H9 (cell line): Measurements from ENCODE around the gene CDH4. TPM values are rescaled to one million over a fixed set of nuclear protein-coding genes. Genes with fewer than 3 reads are reported as not detected.
A peak's percentile ranks its signal among the peaks of the same experiment; 100 is the strongest.

Experiments used
- DNase-seq: peaks from one replicate; pipeline ENCODE4 v3.0.0-alpha.2; 2017
- H2AFZ ChIP-seq: one replicate; pipeline ENCODE4 v1.6.1; 2013; ENCODE audit warnings: mild to moderate bottlenecking, low read length, control low read depth, moderate library complexity
- H2AK5ac ChIP-seq: 2 replicates; pipeline ENCODE4 v1.6.1; 2013; ENCODE audit warnings: low read length, control low read depth, mixed read lengths; ENCODE audit not compliant: insufficient read length
- H2BK120ac ChIP-seq: one replicate; pipeline ENCODE4 v1.6.1; 2013; ENCODE audit warnings: low read depth, mild to moderate bottlenecking, low read length, control low read depth, inconsistent platforms; ENCODE audit not compliant: poor library complexity, severe bottlenecking
- H2BK12ac ChIP-seq: 2 replicates; pipeline ENCODE4 v1.6.1; 2013; ENCODE audit warnings: low read length, control low read depth, mixed read lengths, low read depth; ENCODE audit not compliant: insufficient read length
- H2BK15ac ChIP-seq: 2 replicates; pipeline ENCODE4 v1.6.1; 2013; ENCODE audit warnings: low read depth, low read length, control low read depth
- H2BK20ac ChIP-seq: one replicate; pipeline ENCODE4 v1.6.1; 2013; ENCODE audit warnings: low read depth, mild to moderate bottlenecking, low read length, control low read depth, inconsistent platforms; ENCODE audit not compliant: poor library complexity, severe bottlenecking
- H2BK5ac ChIP-seq: 2 replicates; pipeline ENCODE4 v1.6.1; 2013; ENCODE audit warnings: low read length, control low read depth, mixed read lengths; ENCODE audit not compliant: insufficient read length
- H3K14ac ChIP-seq: 2 replicates; pipeline ENCODE4 v1.6.1; 2013; ENCODE audit warnings: low read length, control low read depth; ENCODE audit not compliant: insufficient read depth
- H3K18ac ChIP-seq: 2 replicates; pipeline ENCODE4 v1.6.1; 2013; ENCODE audit warnings: low read depth, mild to moderate bottlenecking, mixed read lengths, low read length, control low read depth; ENCODE audit not compliant: insufficient read length
- H3K23ac ChIP-seq: 2 replicates; pipeline ENCODE4 v1.6.1; 2013; ENCODE audit warnings: low read length, control low read depth, mixed read lengths, low read depth; ENCODE audit not compliant: insufficient read length
- H3K23me2 ChIP-seq: 2 replicates; pipeline ENCODE4 v1.6.1; 2013; ENCODE audit warnings: low read depth, mild to moderate bottlenecking, mixed read lengths, low read length, control low read depth; ENCODE audit not compliant: insufficient read length, poor library complexity, severe bottlenecking
- H3K27ac ChIP-seq: 2 replicates; pipeline ENCODE4 v1.5.1; 2013; ENCODE audit warnings: low read length, control low read depth, mixed read lengths, low read depth; ENCODE audit not compliant: insufficient read length
- H3K27me3 ChIP-seq: 2 replicates; pipeline ENCODE4 v1.6.1; 2013; ENCODE audit warnings: low read length, control low read depth, inconsistent platforms; ENCODE audit not compliant: insufficient read depth
- H3K4ac ChIP-seq: 2 replicates; pipeline ENCODE4 v1.6.1; 2013; ENCODE audit warnings: low read depth, mild to moderate bottlenecking, control low read depth, inconsistent platforms, low read length, moderate library complexity
- H3K4me1 ChIP-seq: 2 replicates; pipeline ENCODE4 v1.6.1; 2013; ENCODE audit warnings: low read length, control low read depth, inconsistent platforms; ENCODE audit not compliant: insufficient read depth
- H3K4me2 ChIP-seq: 2 replicates; pipeline ENCODE4 v1.6.1; 2013; ENCODE audit warnings: low read length, control low read depth, mixed read lengths; ENCODE audit not compliant: insufficient read length, insufficient read depth
- H3K56ac ChIP-seq: 2 replicates; pipeline ENCODE4 v1.6.1; 2013; ENCODE audit warnings: low read depth, mild to moderate bottlenecking, mixed read lengths, low read length, control low read depth; ENCODE audit not compliant: insufficient read length
- H3K79me1 ChIP-seq: 2 replicates; pipeline ENCODE4 v1.6.1; 2013; ENCODE audit warnings: low read depth, mild to moderate bottlenecking, moderate library complexity, low read length, control low read depth, inconsistent platforms; ENCODE audit not compliant: insufficient read depth, poor library complexity, severe bottlenecking
- H3K79me2 ChIP-seq: 2 replicates; pipeline ENCODE4 v1.6.1; 2013; ENCODE audit warnings: low read length, control low read depth, inconsistent platforms; ENCODE audit not compliant: insufficient read depth
- H3K9ac ChIP-seq: 2 replicates; pipeline ENCODE4 v1.6.1; 2013; ENCODE audit warnings: low read length, control low read depth, mixed read lengths; ENCODE audit not compliant: insufficient read length; ENCODE audit errors: extremely low read depth
- H3K9me3 ChIP-seq: one replicate; pipeline ENCODE4 v1.6.1; 2013; ENCODE audit warnings: low read depth, low read length, inconsistent platforms; ENCODE audit not compliant: control insufficient read depth
- H3T11ph ChIP-seq: one replicate; pipeline ENCODE4 v1.6.1; 2013; ENCODE audit warnings: mild to moderate bottlenecking, low read length, control low read depth, inconsistent platforms
- H4K20me1 ChIP-seq: one replicate; pipeline ENCODE4 v1.6.1; 2013; ENCODE audit not compliant: control insufficient read depth, insufficient read length, insufficient read depth
- H4K5ac ChIP-seq: 2 replicates; pipeline ENCODE4 v1.6.1; 2013; ENCODE audit warnings: low read depth, mild to moderate bottlenecking, mixed read lengths, low read length, control low read depth; ENCODE audit not compliant: insufficient read length
- H4K8ac ChIP-seq: replicated peaks from 2 replicates; pipeline ENCODE4 v1.6.1; 2013; ENCODE audit warnings: low read length, control low read depth, mixed read lengths, low read depth; ENCODE audit not compliant: insufficient read length
- H4K91ac ChIP-seq: 2 replicates; pipeline ENCODE4 v1.6.1; 2013; ENCODE audit warnings: low read depth, mild to moderate bottlenecking, moderate library complexity, mixed read lengths, low read length, control low read depth; ENCODE audit not compliant: insufficient read length
- H3K27ac Mint-ChIP-seq, 3 experiments: 2 replicates in 2 of 3; 3 replicates in 1 of 3; pipeline ENCODE4 v1.8.0; 2020 to 2021; ENCODE audit warnings: mixed read lengths in 3 of 3, mild to moderate bottlenecking in 1 of 3, moderate library complexity in 1 of 3
- H3K27me3 Mint-ChIP-seq: 2 replicates; pipeline ENCODE4 v1.8.0; 2021; ENCODE audit warnings: low read depth, mild to moderate bottlenecking, moderate library complexity, mixed read lengths
- H3K36me3 Mint-ChIP-seq, 3 experiments: 2 replicates in 2 of 3; 3 replicates in 1 of 3; pipeline ENCODE4 v1.8.0; 2020 to 2021; ENCODE audit warnings: low read depth in 3 of 3, mixed read lengths in 3 of 3; ENCODE audit not compliant: insufficient read depth in 1 of 3
- H3K4me1 Mint-ChIP-seq, 2 experiments: 2 replicates each; pipeline ENCODE4 v1.8.0; 2020; ENCODE audit warnings: mixed read lengths in 2 of 2
- H3K4me3 Mint-ChIP-seq, 2 experiments: 2 replicates in 1 of 2; 3 replicates in 1 of 2; pipeline ENCODE4 v1.8.0; 2020 to 2021; ENCODE audit warnings: mild to moderate bottlenecking in 2 of 2, mixed read lengths in 2 of 2, moderate library complexity in 1 of 2
- H3K9me3 Mint-ChIP-seq, 2 experiments: 2 replicates in 1 of 2; 3 replicates in 1 of 2; pipeline ENCODE4 v1.8.0; 2020; ENCODE audit warnings: mild to moderate bottlenecking in 2 of 2, mixed read lengths in 2 of 2, moderate library complexity in 1 of 2
- CTCF ChIP-seq: fragments of 200-600 bp; sonication (generic); conservative IDR thresholded peaks from 3 replicates; pipeline ENCODE4 v1.8.0; 2021; ENCODE audit warnings: antibody characterized with exemption, mild to moderate bottlenecking
- WGBS: extraction: QIAGEN DNeasy Blood & Tissue Kit; methylation state at CpG from one replicate; pipeline ENCODE4 v1.1.7; 2013; ENCODE audit warnings: missing lambda C conversion rate, low lambda C conversion rate, mixed read lengths; ENCODE audit not compliant: insufficient read length; ENCODE audit errors: extremely low coverage; 5-methylcytosine and 5-hydroxymethylcytosine counted together
- total RNA-seq: library from RNA; stranded (reverse); gene quantifications from 2 replicates; pipeline ENCODE4 v1.2.1, GENCODE V29; 2021

CDH4 gene
- total RNA-seq, 1 experiment from 2014 or later = 3.0 TPM

- H3K9ac ChIP-seq = no peak overlapping the region
- H3K4me3 Mint-ChIP-seq = no peak overlapping the region
- peaks cover 17 to 20% of the 10 kb centered on the region in 2 experiments for H3K4me1 Mint-ChIP-seq
- H3K56ac ChIP-seq = no peak overlapping the region
- no peak for TF ChIP-seq CTCF
- H3K23ac ChIP-seq = no peak overlapping the region
- no peak overlapping the region for H2BK12ac ChIP-seq
- peaks cover 4% of the 10 kb centered on the region for H3K9me3 ChIP-seq
- H3K27ac ChIP-seq = no peak overlapping the region
- no peak overlapping the region for H4K8ac ChIP-seq
- no peaks in the 10 kb centered on the region for H4K20me1 ChIP-seq
- no peak overlapping the region for H2AFZ ChIP-seq
- no peak overlapping the region for H3K14ac ChIP-seq
- WGBS = no CpG with 5 or more reads among the region's 13 CpGs
- no peak overlapping the region for H2BK120ac ChIP-seq
- H3K36me3 Mint-ChIP-seq = peaks cover 7 to 23% (median 13%) of the 10 kb centered on the region in 3 experiments
- no peaks in the 10 kb centered on the region for H3K27me3 ChIP-seq
- no peak overlapping the region for H3K4me2 ChIP-seq
- no peak overlapping the region for H2BK5ac ChIP-seq
- no peak overlapping the region for H4K5ac ChIP-seq
- peaks cover 33% of the 10 kb centered on the region for H3K27me3 Mint-ChIP-seq
- H3K4me1 ChIP-seq = peaks cover 3% of the 10 kb centered on the region; the same call in 1 of the 2 replicates
- H3K23me2 ChIP-seq = no peaks in the 10 kb centered on the region
- H3K27ac Mint-ChIP-seq = no peak overlapping the region
- peak; percentile 63 for DNase-seq
- no peak overlapping the region for H4K91ac ChIP-seq
- H3K79me2 ChIP-seq = no peaks in the 10 kb centered on the region
- no peak overlapping the region for H2BK20ac ChIP-seq
- H3K18ac ChIP-seq = no peak overlapping the region
- no peak overlapping the region for H2AK5ac ChIP-seq
- H3T11ph ChIP-seq = no peak overlapping the region
- H2BK15ac ChIP-seq = no peak overlapping the region
- no peak overlapping the region for H3K4ac ChIP-seq
- peaks cover 20 to 25% of the 10 kb centered on the region in 2 experiments for H3K9me3 Mint-ChIP-seq
- no peaks in the 10 kb centered on the region for H3K79me1 ChIP-seq
Observed at GRCh38 chr20:61387204-61387953, 135.3 kb downstream of the CDH4 start.
